WTC11 (cell line): Measurements from ENCODE around the gene AOAH.

Experiments
- ATF3 ChIP-seq: sonication (generic); formaldehyde crosslinking; conservative IDR thresholded peaks from 2 replicates; pipeline ENCODE4 v1.8.1; 2022; ENCODE audit warnings: mild to moderate bottlenecking, missing genetic modification reagents
- CTCF ChIP-seq: fragments of 200-600 bp; IDR thresholded peaks from 2 replicates; pipeline ENCODE4 v1.8.0; 2022; ENCODE audit warnings: antibody characterized with exemption
- NFYB ChIP-seq: sonication (generic); formaldehyde crosslinking; conservative IDR thresholded peaks from 2 replicates; pipeline ENCODE4 v1.8.0; 2022; ENCODE audit warnings: low read depth, missing genetic modification reagents
- TEAD4 ChIP-seq: sonication (generic); formaldehyde crosslinking; IDR thresholded peaks from 2 replicates; pipeline ENCODE4 v1.8.0; 2022; ENCODE audit warnings: mild to moderate bottlenecking, missing genetic modification reagents
- USF2 ChIP-seq: sonication (generic); formaldehyde crosslinking; IDR thresholded peaks from 2 replicates; pipeline ENCODE4 v1.8.1; 2023; ENCODE audit warnings: mild to moderate bottlenecking, missing genetic modification reagents, moderate library complexity
- ZNF263 ChIP-seq: sonication (generic); formaldehyde crosslinking; IDR thresholded peaks from 2 replicates; pipeline ENCODE4 v1.8.1; 2022; ENCODE audit warnings: low read depth, mild to moderate bottlenecking, moderate library complexity, missing genetic modification reagents

GRCh38 chr7:36719083-36719632, 5.1 kb downstream of the AOAH start:
- TF ChIP-seq TEAD4 (CRISPR knock-in tag) (no peak), CTCF (no peak), USF2 (CRISPR knock-in tag) (no peak), ATF3 (CRISPR knock-in tag) (no peak), ZNF263 (CRISPR knock-in tag) (no peak), NFYB (CRISPR knock-in tag) (no peak)
